H9 (cell line): ENCODE results near the gene PGLYRP4. TPM values are rescaled to one million over a fixed set of nuclear protein-coding genes. Genes with fewer than 3 reads are reported as not detected.

Experiments
- DNase-seq: peaks from one replicate; pipeline ENCODE4 v3.0.0-alpha.2; 2017
- H2AFZ ChIP-seq: one replicate; pipeline ENCODE4 v1.6.1; 2013; ENCODE audit warnings: mild to moderate bottlenecking, low read length, control low read depth, moderate library complexity
- H2AK5ac ChIP-seq: 2 replicates; pipeline ENCODE4 v1.6.1; 2013; ENCODE audit warnings: low read length, control low read depth, mixed read lengths; ENCODE audit not compliant: insufficient read length
- H2BK120ac ChIP-seq: one replicate; pipeline ENCODE4 v1.6.1; 2013; ENCODE audit warnings: low read depth, mild to moderate bottlenecking, low read length, control low read depth, inconsistent platforms; ENCODE audit not compliant: poor library complexity, severe bottlenecking
- H2BK12ac ChIP-seq: 2 replicates; pipeline ENCODE4 v1.6.1; 2013; ENCODE audit warnings: low read length, control low read depth, mixed read lengths, low read depth; ENCODE audit not compliant: insufficient read length
- H2BK15ac ChIP-seq: 2 replicates; pipeline ENCODE4 v1.6.1; 2013; ENCODE audit warnings: low read depth, low read length, control low read depth
- H2BK20ac ChIP-seq: one replicate; pipeline ENCODE4 v1.6.1; 2013; ENCODE audit warnings: low read depth, mild to moderate bottlenecking, low read length, control low read depth, inconsistent platforms; ENCODE audit not compliant: poor library complexity, severe bottlenecking
- H2BK5ac ChIP-seq: 2 replicates; pipeline ENCODE4 v1.6.1; 2013; ENCODE audit warnings: low read length, control low read depth, mixed read lengths; ENCODE audit not compliant: insufficient read length
- H3K14ac ChIP-seq: 2 replicates; pipeline ENCODE4 v1.6.1; 2013; ENCODE audit warnings: low read length, control low read depth; ENCODE audit not compliant: insufficient read depth
- H3K18ac ChIP-seq: 2 replicates; pipeline ENCODE4 v1.6.1; 2013; ENCODE audit warnings: low read depth, mild to moderate bottlenecking, mixed read lengths, low read length, control low read depth; ENCODE audit not compliant: insufficient read length
- H3K23ac ChIP-seq: 2 replicates; pipeline ENCODE4 v1.6.1; 2013; ENCODE audit warnings: low read length, control low read depth, mixed read lengths, low read depth; ENCODE audit not compliant: insufficient read length
- H3K23me2 ChIP-seq: 2 replicates; pipeline ENCODE4 v1.6.1; 2013; ENCODE audit warnings: low read depth, mild to moderate bottlenecking, mixed read lengths, low read length, control low read depth; ENCODE audit not compliant: insufficient read length, poor library complexity, severe bottlenecking
- H3K27ac ChIP-seq: 2 replicates; pipeline ENCODE4 v1.5.1; 2013; ENCODE audit warnings: low read length, control low read depth, mixed read lengths, low read depth; ENCODE audit not compliant: insufficient read length
- H3K27me3 ChIP-seq: 2 replicates; pipeline ENCODE4 v1.6.1; 2013; ENCODE audit warnings: low read length, control low read depth, inconsistent platforms; ENCODE audit not compliant: insufficient read depth
- H3K4ac ChIP-seq: 2 replicates; pipeline ENCODE4 v1.6.1; 2013; ENCODE audit warnings: low read depth, mild to moderate bottlenecking, control low read depth, inconsistent platforms, low read length, moderate library complexity
- H3K4me1 ChIP-seq: 2 replicates; pipeline ENCODE4 v1.6.1; 2013; ENCODE audit warnings: low read length, control low read depth, inconsistent platforms; ENCODE audit not compliant: insufficient read depth
- H3K4me2 ChIP-seq: 2 replicates; pipeline ENCODE4 v1.6.1; 2013; ENCODE audit warnings: low read length, control low read depth, mixed read lengths; ENCODE audit not compliant: insufficient read length, insufficient read depth
- H3K56ac ChIP-seq: 2 replicates; pipeline ENCODE4 v1.6.1; 2013; ENCODE audit warnings: low read depth, mild to moderate bottlenecking, mixed read lengths, low read length, control low read depth; ENCODE audit not compliant: insufficient read length
- H3K79me1 ChIP-seq: 2 replicates; pipeline ENCODE4 v1.6.1; 2013; ENCODE audit warnings: low read depth, mild to moderate bottlenecking, moderate library complexity, low read length, control low read depth, inconsistent platforms; ENCODE audit not compliant: insufficient read depth, poor library complexity, severe bottlenecking
- H3K79me2 ChIP-seq: 2 replicates; pipeline ENCODE4 v1.6.1; 2013; ENCODE audit warnings: low read length, control low read depth, inconsistent platforms; ENCODE audit not compliant: insufficient read depth
- H3K9ac ChIP-seq: 2 replicates; pipeline ENCODE4 v1.6.1; 2013; ENCODE audit warnings: low read length, control low read depth, mixed read lengths; ENCODE audit not compliant: insufficient read length; ENCODE audit errors: extremely low read depth
- H3K9me3 ChIP-seq: one replicate; pipeline ENCODE4 v1.6.1; 2013; ENCODE audit warnings: low read depth, low read length, inconsistent platforms; ENCODE audit not compliant: control insufficient read depth
- H3T11ph ChIP-seq: one replicate; pipeline ENCODE4 v1.6.1; 2013; ENCODE audit warnings: mild to moderate bottlenecking, low read length, control low read depth, inconsistent platforms
- H4K20me1 ChIP-seq: one replicate; pipeline ENCODE4 v1.6.1; 2013; ENCODE audit not compliant: control insufficient read depth, insufficient read length, insufficient read depth
- H4K5ac ChIP-seq: 2 replicates; pipeline ENCODE4 v1.6.1; 2013; ENCODE audit warnings: low read depth, mild to moderate bottlenecking, mixed read lengths, low read length, control low read depth; ENCODE audit not compliant: insufficient read length
- H4K8ac ChIP-seq: replicated peaks from 2 replicates; pipeline ENCODE4 v1.6.1; 2013; ENCODE audit warnings: low read length, control low read depth, mixed read lengths, low read depth; ENCODE audit not compliant: insufficient read length
- H4K91ac ChIP-seq: 2 replicates; pipeline ENCODE4 v1.6.1; 2013; ENCODE audit warnings: low read depth, mild to moderate bottlenecking, moderate library complexity, mixed read lengths, low read length, control low read depth; ENCODE audit not compliant: insufficient read length
- H3K27ac Mint-ChIP-seq, 3 experiments: 2 replicates in 2 of 3; 3 replicates in 1 of 3; pipeline ENCODE4 v1.8.0; 2020 to 2021; ENCODE audit warnings: mixed read lengths in 3 of 3, mild to moderate bottlenecking in 1 of 3, moderate library complexity in 1 of 3
- H3K27me3 Mint-ChIP-seq: 2 replicates; pipeline ENCODE4 v1.8.0; 2021; ENCODE audit warnings: low read depth, mild to moderate bottlenecking, moderate library complexity, mixed read lengths
- H3K36me3 Mint-ChIP-seq, 3 experiments: 2 replicates in 2 of 3; 3 replicates in 1 of 3; pipeline ENCODE4 v1.8.0; 2020 to 2021; ENCODE audit warnings: low read depth in 3 of 3, mixed read lengths in 3 of 3; ENCODE audit not compliant: insufficient read depth in 1 of 3
- H3K4me1 Mint-ChIP-seq, 2 experiments: 2 replicates each; pipeline ENCODE4 v1.8.0; 2020; ENCODE audit warnings: mixed read lengths in 2 of 2
- H3K4me3 Mint-ChIP-seq, 2 experiments: 2 replicates in 1 of 2; 3 replicates in 1 of 2; pipeline ENCODE4 v1.8.0; 2020 to 2021; ENCODE audit warnings: mild to moderate bottlenecking in 2 of 2, mixed read lengths in 2 of 2, moderate library complexity in 1 of 2
- H3K9me3 Mint-ChIP-seq, 2 experiments: 2 replicates in 1 of 2; 3 replicates in 1 of 2; pipeline ENCODE4 v1.8.0; 2020; ENCODE audit warnings: mild to moderate bottlenecking in 2 of 2, mixed read lengths in 2 of 2, moderate library complexity in 1 of 2
- CTCF ChIP-seq: fragments of 200-600 bp; sonication (generic); conservative IDR thresholded peaks from 3 replicates; pipeline ENCODE4 v1.8.0; 2021; ENCODE audit warnings: antibody characterized with exemption, mild to moderate bottlenecking
- WGBS: extraction: QIAGEN DNeasy Blood & Tissue Kit; methylation state at CpG from one replicate; pipeline ENCODE4 v1.1.7; 2013; ENCODE audit warnings: missing lambda C conversion rate, low lambda C conversion rate, mixed read lengths; ENCODE audit not compliant: insufficient read length; ENCODE audit errors: extremely low coverage; 5-methylcytosine and 5-hydroxymethylcytosine counted together
- total RNA-seq: library from RNA; stranded (reverse); gene quantifications from 2 replicates; pipeline ENCODE4 v1.2.1, GENCODE V29; 2021

Gene PGLYRP4
- total RNA-seq, 1 experiment from 2014 or later: not detected

DNA sequence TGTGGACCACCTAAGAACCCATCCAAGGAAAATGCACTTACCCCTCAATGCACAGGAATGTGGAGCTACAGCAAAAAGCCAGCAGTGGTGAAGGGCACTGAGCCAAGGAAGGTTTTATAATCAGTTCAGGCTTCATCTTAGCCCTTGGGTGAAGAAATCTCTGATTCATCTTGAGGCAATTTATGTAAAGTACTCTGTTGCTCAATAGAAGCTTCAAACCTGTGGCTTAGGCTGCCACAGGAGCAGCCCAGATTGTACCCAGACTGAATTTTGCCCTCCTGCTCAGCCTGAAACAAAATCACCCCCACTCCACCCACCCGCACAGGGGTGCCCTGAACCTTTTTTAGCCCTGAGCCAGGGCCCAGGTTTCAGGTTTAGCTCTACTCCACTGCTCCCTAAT lies 26.9 kb upstream of the PGLYRP4 start, which contains the start of gene S100A12:
S100A12 (minus strand) TSS at position 111 of the 400 bp plus-strand sequence. CDS start 1,029 bp downstream, outside the sequence.
- no peak within 1 kb of the TSS for H4K5ac ChIP-seq
- H2BK120ac ChIP-seq: no peak within 1 kb of the TSS
- no peak within 1 kb of the TSS for H2BK12ac ChIP-seq
- Mint-ChIP-seq H3K27me3 (peaks cover 4% of the 10 kb centered on the region), H3K4me1 (no peaks in the 10 kb centered on the region), H3K4me3 (no peak within 1 kb of the TSS), H3K27ac (no peak within 1 kb of the TSS), H3K36me3 (no peaks in the 10 kb centered on the region), H3K9me3 (no peaks in the 10 kb centered on the region; a peak in 2 of 5 replicates)
- no peak within 1 kb of the TSS for H3K23ac ChIP-seq
- H3K23me2 ChIP-seq: no peaks in the 10 kb centered on the region
- H3K27me3 ChIP-seq: no peaks in the 10 kb centered on the region
- H3K79me2 ChIP-seq: no peaks in the 10 kb centered on the region
- TF ChIP-seq CTCF: no peak
- no peak for DNase-seq
- WGBS: no CpG with 5 or more reads among the region's 1 CpG
- no peak within 1 kb of the TSS for H3K9ac ChIP-seq
- H2BK15ac ChIP-seq: no peak within 1 kb of the TSS
- H2AK5ac ChIP-seq: no peak within 1 kb of the TSS
- H3K79me1 ChIP-seq: no peaks in the 10 kb centered on the region
- no peak within 1 kb of the TSS for H4K8ac ChIP-seq
- H4K91ac ChIP-seq: no peak within 1 kb of the TSS
- no peaks in the 10 kb centered on the region for H3K4me1 ChIP-seq
- no peak within 1 kb of the TSS for H3K4ac ChIP-seq
- no peak within 1 kb of the TSS for H3K14ac ChIP-seq
- no peaks in the 10 kb centered on the region for H3K9me3 ChIP-seq
- H3K4me2 ChIP-seq: no peak within 1 kb of the TSS
- no peak within 1 kb of the TSS for H3K18ac ChIP-seq
- no peak within 1 kb of the TSS for H3K27ac ChIP-seq
- no peak within 1 kb of the TSS for H3T11ph ChIP-seq
- no peak within 1 kb of the TSS for H2AFZ ChIP-seq
- H4K20me1 ChIP-seq: no peaks in the 10 kb centered on the region
- no peak within 1 kb of the TSS for H3K56ac ChIP-seq
- H2BK5ac ChIP-seq: no peak within 1 kb of the TSS
- no peak within 1 kb of the TSS for H2BK20ac ChIP-seq
